LNCaP clone FGC (cell line): Measurements from ENCODE around the gene GRM1.

Experiments used
- DNase-seq: peaks from one replicate; pipeline ENCODE4 v3.0.0-alpha.2; 2011; ENCODE audit warnings: low read depth
- H3K4me3 ChIP-seq: 2 replicates; pipeline ENCODE4 v1.5.1; 2011; ENCODE audit warnings: mild to moderate bottlenecking, low read depth, low read length, control low read depth
- CTCF ChIP-seq: IDR thresholded peaks from 2 replicates; pipeline ENCODE4 v1.5.1; 2012; ENCODE audit warnings: mild to moderate bottlenecking; ENCODE audit not compliant: control insufficient read depth, insufficient read depth; ENCODE audit errors: extremely low read depth

Gene GRM1

GRCh38 chr6:146289816-146290588, 261.1 kb downstream of the GRM1 start:
- DNase-seq = no peak
- no peak for TF ChIP-seq CTCF
- no peak overlapping the region for H3K4me3 ChIP-seq

GRCh38 chr6:146290589-146290901, 261.7 kb downstream of the GRM1 start:
- H3K4me3 ChIP-seq = no peak overlapping the region
- TF ChIP-seq CTCF = no peak
- DNase-seq = no peak

- no peak for DNase-seq
- TF ChIP-seq CTCF = no peak
- H3K4me3 ChIP-seq = no peak overlapping the region
Observed at GRCh38 chr6:146292506-146292905, 263.6 kb downstream of the GRM1 start.

DNA sequence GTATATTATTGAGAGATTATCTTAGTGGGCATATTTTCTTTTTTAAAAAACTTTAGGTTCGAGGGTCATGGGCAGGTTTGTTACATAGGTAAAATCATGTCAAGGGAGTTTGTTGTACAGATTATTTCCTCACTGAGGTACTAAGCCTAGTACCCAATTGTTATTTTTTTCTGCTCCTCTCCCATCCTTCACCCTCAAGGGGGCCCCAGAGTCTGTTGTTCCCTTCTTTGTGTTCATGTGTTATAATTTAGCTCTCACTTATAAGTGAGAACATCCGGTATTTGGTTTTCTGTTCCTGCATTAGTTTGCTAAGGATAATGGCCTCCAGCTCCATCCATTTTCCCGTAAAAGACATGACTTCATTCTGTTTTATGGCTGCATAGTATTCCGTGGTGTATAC, 266.8 kb downstream of the GRM1 start:
- TF ChIP-seq CTCF = no peak
- no peak overlapping the region for H3K4me3 ChIP-seq

DNA sequence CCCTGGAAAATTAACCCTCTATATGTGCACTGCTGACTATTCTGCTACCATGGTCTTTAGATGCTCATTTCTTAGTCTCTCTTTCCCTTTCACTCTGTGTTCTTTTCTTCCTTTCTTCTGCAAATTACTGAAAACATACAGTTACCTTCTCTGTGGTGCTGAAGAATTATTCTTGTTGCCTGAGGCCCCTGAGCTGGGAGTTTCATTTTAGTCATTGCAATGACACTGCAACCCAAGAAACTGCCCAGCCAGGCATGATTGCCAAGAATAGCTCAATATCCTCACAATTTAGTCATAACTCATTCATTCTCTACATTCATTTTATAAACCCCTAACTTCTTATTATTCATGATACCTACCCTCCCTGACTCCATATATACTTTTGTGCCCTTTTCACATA, 269.0 kb downstream of the GRM1 start:
- H3K4me3 ChIP-seq = no peak overlapping the region
- TF ChIP-seq CTCF = no peak
- DNase-seq = no peak

More for the DNA sequence above, 266.8 kb downstream of the GRM1 start:
- DNase-seq = no peak

DNA sequence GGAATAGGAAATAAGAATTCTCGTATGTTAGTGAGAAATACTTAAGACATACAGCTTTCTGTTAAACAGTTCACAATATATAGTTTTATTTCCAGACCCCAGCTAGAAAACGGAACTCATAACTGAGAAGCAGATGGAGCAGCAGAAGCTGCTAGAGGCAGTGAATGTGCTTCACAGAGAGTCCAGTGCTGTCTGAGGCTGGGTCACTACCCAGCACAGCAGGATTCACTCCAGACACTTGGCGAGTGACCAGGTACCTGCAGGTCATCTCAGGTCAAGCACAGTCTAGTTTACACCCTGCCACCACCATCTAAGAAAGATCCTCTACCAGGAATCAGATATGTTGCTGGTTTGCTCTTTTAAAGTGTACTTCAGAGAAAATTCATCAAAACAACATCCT, 271.7 kb downstream of the GRM1 start:
- no peak for TF ChIP-seq CTCF
- H3K4me3 ChIP-seq = no peak overlapping the region
- peak; percentile 65 for DNase-seq

GRCh38 chr6:146301764-146302163, 272.9 kb downstream of the GRM1 start:
- H3K4me3 ChIP-seq = no peak overlapping the region
- TF ChIP-seq CTCF = no peak
- no peak for DNase-seq
